ENCODE measurements around the gene ITCH. TPM values are rescaled to one million over a fixed set of nuclear protein-coding genes. Genes with fewer than 3 reads are reported as not detected.

The ITCH gene
- total and polyA plus RNA-seq, 11 donors: 6.0 to 49.0 (median 39.5) TPM

- peak in 3 of 4 donors; percentile 26 to 48 (median 41) for ATAC-seq
- TF ChIP-seq POLR2A (IDR thresholded peaks at IDR 0.05) (no peak), CTCF (IDR thresholded peaks at IDR 0.05) (peak; percentile 14 to 60 (median 42))
- 42 to 57% (median 51%) methylated on average over 17 of the region's 17 CpGs for WGBS, 4 donors
- intact Hi-C loops (cut with DNase I): loop anchor here in 6 of 10 donors (2.0 to 10.0 kb wide), 5 partner anchors 48 to 328 kb away; no protein-coding TSS in a partner anchor
- DNase-seq: no peak
- Histone ChIP-seq H3K27ac (peak overlapping the region in 7 of 12 donors; percentile 22 to 62 (median 39)), H3K4me1 (peaks cover 4 to 65% (median 50%) of the 10 kb centered on the region in 12 donors), H3K9me3 (no peaks in the 10 kb centered on the region), H3K4me3 (no peak overlapping the region), H3K36me3 (peaks cover 0 to 65% (median 34%) of the 10 kb centered on the region in 9 donors), H3K27me3 (no peaks in the 10 kb centered on the region)
Measured at GRCh38 chr20:34522969-34523871, 160.1 kb downstream of the ITCH start.

- WGBS, 4 donors: 83 to 95% (median 92%) methylated on average over 11 of the region's 11 CpGs
- TF ChIP-seq CTCF (IDR thresholded peaks at IDR 0.05) (no peak), POLR2A (IDR thresholded peaks at IDR 0.05) (no peak)
- H3K27me3 ChIP-seq: no peaks in the 10 kb centered on the region
- H3K27ac ChIP-seq: peak overlapping the region in 2 of 12 donors; percentile 39 to 81
- peaks cover 8 to 66% (median 53%) of the 10 kb centered on the region in 12 donors for H3K4me1 ChIP-seq
- ATAC-seq (no peak), DNase-seq (no peak)
- H3K4me3 ChIP-seq: no peak overlapping the region
- no peaks in the 10 kb centered on the region for H3K9me3 ChIP-seq
- intact Hi-C loops (cut with DNase I): loop anchor here in 5 of 10 donors (5.0 to 10.0 kb wide), 4 partner anchors 50 to 330 kb away; no protein-coding TSS in a partner anchor
- H3K36me3 ChIP-seq: peaks cover 0 to 70% (median 38%) of the 10 kb centered on the region in 9 donors
Measured at GRCh38 chr20:34524426-34524825, 161.4 kb downstream of the ITCH start.

GRCh38 chr20:34525342-34525708 is 162.3 kb downstream of the ITCH start:
- no peak for DNase-seq
- Histone ChIP-seq H3K36me3 (peaks cover 0 to 70% (median 38%) of the 10 kb centered on the region in 9 donors), H3K4me3 (no peak overlapping the region), H3K27ac (peak overlapping the region in 10 of 12 donors; percentile 6 to 81 (median 66)), H3K4me1 (peaks cover 8 to 73% (median 53%) of the 10 kb centered on the region in 12 donors), H3K9me3 (no peaks in the 10 kb centered on the region), H3K27me3 (no peaks in the 10 kb centered on the region)
- 84 to 87% (median 86%) methylated on average over 7 of the region's 7 CpGs for WGBS, 4 donors
- no peak for TF ChIP-seq POLR2A (IDR thresholded peaks at IDR 0.05)
- TF ChIP-seq CTCF (IDR thresholded peaks at IDR 0.05): no peak
- ATAC-seq: no peak
- intact Hi-C loops (cut with DNase I): loop anchor here in 4 of 10 donors (5.0 to 10.0 kb wide), 4 partner anchors 51 to 331 kb away; no protein-coding TSS in a partner anchor
